Activated CD4-positive, alpha-beta memory T cell treated with anti-CD3 and anti-CD28 coated beads, Interleukin-2, amount 10 ng/mL, durations not matched to agents 7 days and 5 days (primary cell): Measurements from ENCODE around the gene ACOT12. TPM values are rescaled to one million over a fixed set of nuclear protein-coding genes. Genes with fewer than 3 reads are reported as not detected.

Source experiments
- CTCF ChIA-PET: fragments of 350-600 bp; sonication (Branson Sonifier 250); formaldehyde crosslinking; loops from one replicate; lab custom pipeline; 2021; ENCODE audit warnings: antibody characterized with exemption, inconsistent platforms; lab: Charles Lee
- POLR2A ChIA-PET: fragments of 350-600 bp; sonication (Branson Sonifier 250); formaldehyde crosslinking; loops from one replicate; lab custom pipeline; 2021; ENCODE audit warnings: antibody characterized with exemption; lab: Charles Lee
- DNase-seq: peaks from one replicate; pipeline ENCODE4 v3.0.0-alpha.2; 2020
- H3K27ac Mint-ChIP-seq: one replicate; pipeline ENCODE4 v1.8.0; 2021; ENCODE audit warnings: mild to moderate bottlenecking, mixed read lengths
- H3K27me3 Mint-ChIP-seq: one replicate; pipeline ENCODE4 v1.8.0; 2021; ENCODE audit warnings: mixed read lengths
- H3K36me3 Mint-ChIP-seq: one replicate; pipeline ENCODE4 v1.8.0; 2021; ENCODE audit warnings: low read depth, mixed read lengths
- H3K4me1 Mint-ChIP-seq: one replicate; pipeline ENCODE4 v1.8.0; 2021; ENCODE audit warnings: mixed read lengths
- H3K4me3 Mint-ChIP-seq: one replicate; pipeline ENCODE4 v1.8.0; 2021; ENCODE audit warnings: mild to moderate bottlenecking, mixed read lengths
- H3K9me3 Mint-ChIP-seq: one replicate; pipeline ENCODE4 v1.8.0; 2021; ENCODE audit warnings: mixed read lengths
- total RNA-seq, 2 experiments: library from RNA; stranded (reverse); gene quantifications; one replicate each; pipeline ENCODE4 v1.2.3, GENCODE V29; 2021

The ACOT12 gene
- total RNA-seq, 2 experiments from 2014 or later, result not detected

DNA sequence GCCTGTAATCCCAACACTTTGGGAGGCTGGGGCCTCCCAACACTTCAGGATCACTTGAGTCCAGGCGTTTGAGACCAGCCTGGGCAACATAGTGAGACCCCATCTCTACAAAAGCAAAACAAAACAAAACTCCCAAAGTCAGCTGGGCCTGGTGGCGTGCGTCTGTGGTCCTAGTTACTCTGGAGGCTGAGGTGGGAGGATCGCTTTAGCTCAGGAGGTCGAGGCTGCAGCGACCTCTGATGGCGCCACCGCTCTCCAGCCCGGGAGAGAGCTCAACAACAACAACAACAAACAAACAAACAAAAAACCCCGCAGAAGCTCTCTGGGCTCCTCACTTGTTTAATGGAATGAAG, 528 bp downstream of the ACOT12 start:
- ChIA-PET POLR2A (interaction anchor here (0.6 kb wide), 1 partner anchor 580 kb away, joined by 3 read pairs; no protein-coding TSS in a partner anchor), CTCF (interaction anchor here (0.6 to 1.3 kb wide), 2 partner anchors 16 to 97 kb away, joined by 3 to 4 read pairs; no protein-coding TSS in a partner anchor)
- Mint-ChIP-seq H3K36me3 (peaks cover 3% of the 10 kb centered on the region), H3K27me3 (peaks cover 39% of the 10 kb centered on the region), H3K9me3 (no peaks in the 10 kb centered on the region), H3K27ac (no peak overlapping the region), H3K4me3 (peak overlapping the region; percentile 46), H3K4me1 (peaks cover 8% of the 10 kb centered on the region)
- no peak for DNase-seq

GRCh38 chr5:81389025-81389424, 4.9 kb downstream of the ACOT12 start:
- H3K36me3 Mint-ChIP-seq, result no peaks in the 10 kb centered on the region
- no peak overlapping the region for H3K27ac Mint-ChIP-seq
- ChIA-PET POLR2A (no interaction called here), CTCF (no interaction called here)
- H3K27me3 Mint-ChIP-seq, result peaks cover 24% of the 10 kb centered on the region
- H3K4me3 Mint-ChIP-seq, result no peak overlapping the region
- DNase-seq, result no peak
- peaks cover 4% of the 10 kb centered on the region for H3K4me1 Mint-ChIP-seq
- no peaks in the 10 kb centered on the region for H3K9me3 Mint-ChIP-seq

GRCh38 chr5:81388169-81388568, 5.8 kb downstream of the ACOT12 start:
- peaks cover 19% of the 10 kb centered on the region for H3K27me3 Mint-ChIP-seq
- no peak overlapping the region for H3K4me3 Mint-ChIP-seq
- H3K27ac Mint-ChIP-seq, result no peak overlapping the region
- ChIA-PET CTCF (no interaction called here), POLR2A (no interaction called here)
- H3K9me3 Mint-ChIP-seq, result no peaks in the 10 kb centered on the region
- no peak for DNase-seq
- H3K4me1 Mint-ChIP-seq, result no peaks in the 10 kb centered on the region
- H3K36me3 Mint-ChIP-seq, result no peaks in the 10 kb centered on the region

DNA sequence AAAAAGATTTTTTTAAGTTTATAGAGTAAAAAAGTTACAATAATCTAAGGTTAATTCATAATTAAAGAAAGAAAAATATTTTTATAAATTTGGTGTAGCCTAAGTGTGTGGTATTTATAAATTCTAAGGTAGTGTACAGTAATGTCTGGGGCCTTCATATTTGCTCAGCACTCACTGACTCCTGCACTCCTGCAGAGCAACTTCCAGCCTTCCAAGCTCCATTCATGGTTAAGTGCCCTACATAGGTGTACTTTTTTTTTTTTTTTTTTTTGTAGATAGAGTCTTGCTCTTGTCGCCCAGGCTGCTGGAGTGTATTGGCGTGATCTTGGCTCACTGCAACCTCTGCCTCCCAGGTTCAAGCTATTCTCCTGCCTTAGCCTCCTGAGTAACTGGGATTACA, 10.1 kb downstream of the ACOT12 start:
- no peak for DNase-seq
- ChIA-PET CTCF (no interaction called here), POLR2A (no interaction called here)
- Mint-ChIP-seq H3K4me3 (no peak overlapping the region), H3K36me3 (no peaks in the 10 kb centered on the region), H3K27me3 (peaks cover 8% of the 10 kb centered on the region), H3K27ac (no peak overlapping the region), H3K9me3 (no peaks in the 10 kb centered on the region), H3K4me1 (no peaks in the 10 kb centered on the region)

DNA sequence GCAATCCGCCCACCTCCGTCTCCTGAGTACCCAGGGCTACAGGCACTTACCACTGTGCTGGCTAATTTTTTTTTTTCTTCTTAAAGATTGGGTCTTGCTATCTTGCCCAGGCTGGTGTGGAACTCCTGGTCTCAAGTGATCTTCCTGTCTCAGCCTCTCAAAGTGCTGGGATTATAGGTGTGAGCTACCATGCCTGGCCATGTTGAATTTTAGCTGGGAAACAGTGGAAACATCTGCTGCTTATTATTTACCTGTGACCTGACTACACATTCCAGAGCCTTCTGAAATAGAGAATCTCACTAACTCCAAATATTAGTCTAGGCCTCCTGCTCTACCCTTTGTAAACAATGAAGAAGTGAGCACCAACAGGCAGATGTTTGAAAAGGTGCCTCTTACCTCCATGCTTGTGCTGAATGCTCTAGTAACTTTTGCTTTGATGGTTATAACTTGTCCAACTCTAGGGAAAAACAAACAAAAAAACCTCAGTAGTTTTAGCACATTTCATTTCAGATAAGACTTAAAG, 22.5 kb downstream of the ACOT12 start:
- H3K4me1 Mint-ChIP-seq, result peaks cover 3% of the 10 kb centered on the region
- H3K36me3 Mint-ChIP-seq, result no peaks in the 10 kb centered on the region
- ChIA-PET POLR2A (no interaction called here), CTCF (no interaction called here)
- no peaks in the 10 kb centered on the region for H3K9me3 Mint-ChIP-seq
- no peak overlapping the region for H3K27ac Mint-ChIP-seq
- H3K4me3 Mint-ChIP-seq, result no peak overlapping the region
- H3K27me3 Mint-ChIP-seq, result peaks cover 20% of the 10 kb centered on the region
- no peak for DNase-seq

- no peak for DNase-seq
- H3K27ac Mint-ChIP-seq, result no peak overlapping the region
- peaks cover 15% of the 10 kb centered on the region for H3K27me3 Mint-ChIP-seq
- ChIA-PET POLR2A (no interaction called here), CTCF (no interaction called here)
- H3K4me3 Mint-ChIP-seq, result no peak overlapping the region
- H3K4me1 Mint-ChIP-seq, result peaks cover 3% of the 10 kb centered on the region
- H3K36me3 Mint-ChIP-seq, result no peaks in the 10 kb centered on the region
- no peaks in the 10 kb centered on the region for H3K9me3 Mint-ChIP-seq
Measured at GRCh38 chr5:81370912-81371311, 23.0 kb downstream of the ACOT12 start.

GRCh38 chr5:81365541-81365940, 28.4 kb downstream of the ACOT12 start:
- DNase-seq, result no peak
- CTCF ChIA-PET, result no interaction called here
- H3K4me1 Mint-ChIP-seq, result peaks cover 3% of the 10 kb centered on the region
- POLR2A ChIA-PET, result no interaction called here
- no peaks in the 10 kb centered on the region for H3K27me3 Mint-ChIP-seq
- H3K36me3 Mint-ChIP-seq, result no peaks in the 10 kb centered on the region
- H3K4me3 Mint-ChIP-seq, result no peak overlapping the region
- no peaks in the 10 kb centered on the region for H3K9me3 Mint-ChIP-seq
- H3K27ac Mint-ChIP-seq, result no peak overlapping the region

- DNase-seq, result no peak
- Mint-ChIP-seq H3K27ac (no peak overlapping the region), H3K36me3 (no peaks in the 10 kb centered on the region), H3K4me3 (no peak overlapping the region), H3K4me1 (no peaks in the 10 kb centered on the region), H3K27me3 (peaks cover 2% of the 10 kb centered on the region), H3K9me3 (no peaks in the 10 kb centered on the region)
- POLR2A ChIA-PET, result no interaction called here
- CTCF ChIA-PET, result no interaction called here
Measured at GRCh38 chr5:81363093-81363871, 30.7 kb downstream of the ACOT12 start.

- H3K9me3 Mint-ChIP-seq, result no peaks in the 10 kb centered on the region
- no peaks in the 10 kb centered on the region for H3K36me3 Mint-ChIP-seq
- CTCF ChIA-PET, result no interaction called here
- H3K27me3 Mint-ChIP-seq, result peaks cover 2% of the 10 kb centered on the region
- no peaks in the 10 kb centered on the region for H3K4me1 Mint-ChIP-seq
- H3K27ac Mint-ChIP-seq, result no peak overlapping the region
- POLR2A ChIA-PET, result no interaction called here
- DNase-seq, result no peak
- H3K4me3 Mint-ChIP-seq, result no peak overlapping the region
Measured at GRCh38 chr5:81361600-81361999, 32.3 kb downstream of the ACOT12 start.

DNA sequence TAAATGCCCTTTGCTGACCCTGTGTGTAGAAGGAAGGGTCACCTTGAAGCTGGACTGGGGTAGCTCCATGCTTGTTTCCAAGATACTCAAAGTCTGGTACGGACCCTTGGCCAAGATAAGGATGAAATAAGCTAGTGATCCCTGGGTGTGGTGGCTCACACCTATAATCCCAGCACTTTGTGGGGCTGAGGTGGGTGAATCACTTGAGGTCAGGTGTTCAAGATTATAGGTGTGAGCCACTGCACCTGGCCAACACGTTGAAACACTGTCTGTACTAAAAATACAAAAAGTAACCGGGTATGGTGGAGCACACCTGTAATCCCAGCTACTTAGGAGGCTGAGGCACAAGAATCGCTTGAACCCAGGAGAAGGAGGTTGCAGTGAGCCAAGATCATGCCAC, 33.3 kb downstream of the ACOT12 start:
- H3K4me3 Mint-ChIP-seq, result no peak overlapping the region
- no peaks in the 10 kb centered on the region for H3K9me3 Mint-ChIP-seq
- no peak for DNase-seq
- H3K27ac Mint-ChIP-seq, result no peak overlapping the region
- H3K36me3 Mint-ChIP-seq, result no peaks in the 10 kb centered on the region
- CTCF ChIA-PET, result no interaction called here
- no peaks in the 10 kb centered on the region for H3K4me1 Mint-ChIP-seq
- peaks cover 2% of the 10 kb centered on the region for H3K27me3 Mint-ChIP-seq
- POLR2A ChIA-PET, result interaction anchor here (0.6 kb wide), 1 partner anchor 59 kb away, joined by 3 read pairs; no protein-coding TSS in a partner anchor

DNA sequence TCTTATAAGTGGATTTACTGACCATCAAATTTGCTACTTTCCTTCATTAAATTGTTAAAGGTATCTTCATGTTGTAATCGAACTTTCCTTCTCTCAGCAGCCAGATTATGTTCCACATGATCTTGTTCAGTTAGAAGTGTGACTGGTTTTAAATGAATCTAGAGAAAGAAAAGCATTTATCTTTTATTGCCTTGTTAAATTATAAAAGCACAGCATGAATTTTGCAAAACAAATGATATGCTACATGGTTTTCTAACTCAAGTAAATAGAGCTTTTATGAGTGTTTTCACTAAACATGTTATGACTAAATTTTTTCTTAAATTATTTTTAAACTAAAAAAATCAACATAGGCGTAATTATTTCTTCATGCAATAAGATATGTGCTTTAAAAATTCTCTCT, 34.1 kb downstream of the ACOT12 start:
- H3K9me3 Mint-ChIP-seq, result no peaks in the 10 kb centered on the region
- POLR2A ChIA-PET, result no interaction called here
- H3K36me3 Mint-ChIP-seq, result no peaks in the 10 kb centered on the region
- no peak for DNase-seq
- no peaks in the 10 kb centered on the region for H3K4me1 Mint-ChIP-seq
- H3K27me3 Mint-ChIP-seq, result peaks cover 2% of the 10 kb centered on the region
- CTCF ChIA-PET, result no interaction called here
- no peak overlapping the region for H3K4me3 Mint-ChIP-seq
- no peak overlapping the region for H3K27ac Mint-ChIP-seq

- ChIA-PET POLR2A (no interaction called here), CTCF (no interaction called here)
- peaks cover 2% of the 10 kb centered on the region for H3K27me3 Mint-ChIP-seq
- H3K36me3 Mint-ChIP-seq, result no peaks in the 10 kb centered on the region
- no peak for DNase-seq
- H3K4me1 Mint-ChIP-seq, result no peaks in the 10 kb centered on the region
- H3K4me3 Mint-ChIP-seq, result no peak overlapping the region
- no peaks in the 10 kb centered on the region for H3K9me3 Mint-ChIP-seq
- no peak overlapping the region for H3K27ac Mint-ChIP-seq
Measured at GRCh38 chr5:81359108-81359507, 34.8 kb downstream of the ACOT12 start.

DNA sequence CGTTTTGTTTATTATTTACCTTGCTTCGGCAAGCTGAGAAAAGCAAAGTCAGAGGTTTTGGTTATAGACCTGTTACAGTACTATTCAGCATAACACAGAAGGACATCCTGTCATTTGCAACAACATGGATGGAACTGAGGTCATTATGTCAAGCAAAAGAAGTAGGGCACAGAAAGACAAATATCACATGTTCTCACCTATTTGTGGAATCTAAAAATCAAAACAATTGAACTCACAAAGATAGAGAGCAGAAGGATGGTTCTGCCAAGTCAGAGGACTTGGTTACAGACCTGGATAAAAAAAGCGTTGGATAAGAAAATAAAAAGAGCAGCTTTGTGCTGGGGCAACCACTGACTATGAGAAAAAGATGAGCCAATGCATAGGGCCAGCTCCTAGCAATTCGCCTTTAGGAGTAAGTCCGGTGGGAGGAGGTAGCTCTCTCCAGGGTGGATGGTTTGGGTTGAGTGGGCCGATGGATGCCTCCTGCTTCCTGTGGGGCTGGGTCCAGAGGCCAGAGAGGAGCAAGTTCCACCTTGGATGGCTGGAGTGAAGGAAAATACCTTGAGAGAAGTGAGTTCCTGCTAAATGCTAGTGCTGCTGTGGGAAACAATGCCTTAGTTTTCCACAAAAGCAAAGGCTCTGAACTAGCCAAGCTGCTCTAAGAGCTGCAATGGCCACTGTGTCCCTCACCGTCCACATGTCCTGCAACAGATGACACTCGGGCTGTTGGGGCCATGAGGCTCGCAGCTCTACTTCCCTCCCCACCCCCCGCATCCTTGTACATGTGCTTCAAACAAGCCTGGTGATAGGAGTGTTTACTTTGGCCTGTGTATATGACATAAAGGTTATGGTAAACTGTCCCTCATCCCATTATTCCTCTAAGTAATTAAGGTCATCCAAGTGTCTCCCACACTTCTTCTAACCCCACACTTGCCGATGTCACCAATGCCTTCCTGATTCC, 38.4 kb downstream of the ACOT12 start:
- H3K36me3 Mint-ChIP-seq, result no peaks in the 10 kb centered on the region
- no peak overlapping the region for H3K4me3 Mint-ChIP-seq
- CTCF ChIA-PET, result no interaction called here
- POLR2A ChIA-PET, result no interaction called here
- H3K27me3 Mint-ChIP-seq, result peaks cover 5% of the 10 kb centered on the region
- H3K4me1 Mint-ChIP-seq, result no peaks in the 10 kb centered on the region
- H3K9me3 Mint-ChIP-seq, result no peaks in the 10 kb centered on the region
- DNase-seq, result no peak
- no peak overlapping the region for H3K27ac Mint-ChIP-seq
